Gastrocnemius medialis (tissue), 4 donors: ENCODE measurements around the gene SOCS7. TPM values are rescaled to one million over a fixed set of nuclear protein-coding genes. Genes with fewer than 3 reads are reported as not detected.

ENCODE experiments used
- ATAC-seq, 2 donors: fragments of 150-250 bp; one replicate each; pipeline ENCODE4 v1.9.1; 2016
- DNase-seq, 2 donors: peaks; one replicate each; pipeline ENCODE4 v3.0.0-alpha.2; 2019
- H3K27ac ChIP-seq, 4 donors: fragments of 200-600 bp; sonication (generic); 1 replicate in 1 of 4; 2 replicates in 3 of 4; pipeline ENCODE4 v1.5.1; 2016 to 2018; ENCODE audit warnings: mild to moderate bottlenecking in 2 of 4, moderate library complexity in 1 of 4
- H3K27me3 ChIP-seq, 3 donors: fragments of 200-600 bp; sonication (generic) in 2 of 3; 1 replicate in 1 of 3; 2 replicates in 2 of 3; pipeline versions ENCODE4 v1.5.1 to v1.6.0; 2016 to 2019; ENCODE audit warnings: mild to moderate bottlenecking in 1 of 3, moderate library complexity in 1 of 3
- H3K36me3 ChIP-seq, 2 donors: fragments of 200-600 bp; sonication (generic) in 1 of 2; one replicate each; pipeline ENCODE4 v1.5.1; 2017 to 2018
- H3K4me1 ChIP-seq, 2 donors: fragments of 200-600 bp; sonication (generic) in 1 of 2; one replicate each; pipeline ENCODE4 v1.5.1; 2016 to 2017; ENCODE audit warnings: mild to moderate bottlenecking in 2 of 2
- H3K4me3 ChIP-seq, 4 donors: fragments of 200-600 bp; sonication (generic) in 3 of 4; 1 replicate in 1 of 4; 2 replicates in 3 of 4; pipeline ENCODE4 v1.5.1; 2016 to 2019; ENCODE audit warnings: mild to moderate bottlenecking in 2 of 4
- H3K9me3 ChIP-seq, 3 donors: fragments of 200-600 bp; sonication (generic) in 2 of 3; 1 replicate in 1 of 3; 2 replicates in 2 of 3; pipeline ENCODE4 v1.5.1; 2016 to 2019
- CTCF ChIP-seq, 5 experiments: fragments of 450-650 bp in 3 of 5; fragments of 200-600 bp in 2 of 5; sonication (generic) in 2 of 5; IDR thresholded peaks in 4 of 5; conservative IDR thresholded peaks in 1 of 5; 1 replicate in 4 of 5; 2 replicates in 1 of 5; pipeline ENCODE4 v1.5.1; 2016 to 2019; ENCODE audit warnings: antibody characterized with exemption in 5 of 5, mild to moderate bottlenecking in 3 of 5, moderate library complexity in 3 of 5
- POLR2A ChIP-seq, 2 donors: fragments of 450-650 bp; IDR thresholded peaks; one replicate each; pipeline ENCODE4 v1.6.1; 2017; ENCODE audit warnings: antibody characterized with exemption in 2 of 2, mild to moderate bottlenecking in 2 of 2, moderate library complexity in 2 of 2
- in situ Hi-C, 4 donors: fragments of 200-750 bp; cut with MboI; loops; one replicate each; pipeline versions ENCODE4 v1.15.0 to v1.8.0; 2017; ENCODE audit warnings: low sequenced_read_pairs in 4 of 4
- intact Hi-C: fragments of 100-400 bp; cut with DNase I; formaldehyde crosslinking; loops from one replicate; pipeline ENCODE4 v1.15.1; 2023; ENCODE audit warnings: low total_unique reads
- total RNA-seq, 4 donors: library from RNA; depleted of rRNA; stranded (reverse); fragments of >200 nt; gene quantifications; one replicate each; pipeline versions ENCODE4 v1.1.0 to v1.2.3, GENCODE V29; 2016

The SOCS7 gene
- total RNA-seq, 4 donors from 2014 or later: 16.3 to 19.9 (median 19.5) TPM

- Histone ChIP-seq H3K9me3 (no peaks in the 10 kb centered on the region), H3K27ac (no peak overlapping the region), H3K36me3 (no peaks in the 10 kb centered on the region), H3K27me3 (no peaks in the 10 kb centered on the region), H3K4me3 (no peak overlapping the region), H3K4me1 (no peaks in the 10 kb centered on the region)
- intact Hi-C loops: no loop called here
- in situ Hi-C loops: no loop called here
- TF ChIP-seq POLR2A (IDR thresholded peaks at IDR 0.05) (no peak), CTCF (IDR thresholded peaks at IDR 0.05 in 4 of 5, conservative IDR thresholded peaks at IDR 0.05 in 1 of 5) (no peak)
- ATAC-seq (no peak), DNase-seq (no peak)
Measured at GRCh38 chr17:38338535-38338934, 13.1 kb upstream of the SOCS7 start.

DNA sequence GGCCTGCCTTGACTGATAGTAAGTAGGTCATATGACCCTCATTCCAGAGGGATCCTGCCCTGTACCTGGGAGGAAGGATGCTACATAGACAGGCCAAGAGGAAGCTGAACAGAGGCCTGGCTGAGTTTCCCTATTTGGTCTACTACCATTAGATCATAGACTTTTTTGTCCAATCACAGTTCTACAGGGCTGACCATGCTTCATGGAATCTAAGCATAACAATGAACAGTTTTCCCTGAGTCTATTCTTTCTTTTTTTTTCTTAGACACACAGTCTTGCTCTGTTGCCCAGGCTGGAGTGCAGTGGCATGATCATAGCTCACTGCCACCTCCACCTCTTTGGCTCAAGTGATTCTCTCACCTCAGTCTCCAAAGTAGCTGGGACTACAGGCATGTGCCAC, 11.8 kb upstream of the SOCS7 start:
- H3K9me3 ChIP-seq: no peaks in the 10 kb centered on the region
- ATAC-seq (no peak), DNase-seq (no peak)
- H3K27me3 ChIP-seq: no peaks in the 10 kb centered on the region
- intact Hi-C loops (no loop called here), in situ Hi-C loops (loop anchor here in 1 of 4 donors (5.0 kb wide), 1 partner anchor 77 kb away; no protein-coding TSS in a partner anchor)
- H3K27ac ChIP-seq: no peak overlapping the region
- H3K4me1 ChIP-seq: no peaks in the 10 kb centered on the region
- H3K36me3 ChIP-seq: no peaks in the 10 kb centered on the region
- H3K4me3 ChIP-seq: no peak overlapping the region
- TF ChIP-seq CTCF (IDR thresholded peaks at IDR 0.05 in 4 of 5, conservative IDR thresholded peaks at IDR 0.05 in 1 of 5) (no peak), POLR2A (IDR thresholded peaks at IDR 0.05) (no peak)

DNA sequence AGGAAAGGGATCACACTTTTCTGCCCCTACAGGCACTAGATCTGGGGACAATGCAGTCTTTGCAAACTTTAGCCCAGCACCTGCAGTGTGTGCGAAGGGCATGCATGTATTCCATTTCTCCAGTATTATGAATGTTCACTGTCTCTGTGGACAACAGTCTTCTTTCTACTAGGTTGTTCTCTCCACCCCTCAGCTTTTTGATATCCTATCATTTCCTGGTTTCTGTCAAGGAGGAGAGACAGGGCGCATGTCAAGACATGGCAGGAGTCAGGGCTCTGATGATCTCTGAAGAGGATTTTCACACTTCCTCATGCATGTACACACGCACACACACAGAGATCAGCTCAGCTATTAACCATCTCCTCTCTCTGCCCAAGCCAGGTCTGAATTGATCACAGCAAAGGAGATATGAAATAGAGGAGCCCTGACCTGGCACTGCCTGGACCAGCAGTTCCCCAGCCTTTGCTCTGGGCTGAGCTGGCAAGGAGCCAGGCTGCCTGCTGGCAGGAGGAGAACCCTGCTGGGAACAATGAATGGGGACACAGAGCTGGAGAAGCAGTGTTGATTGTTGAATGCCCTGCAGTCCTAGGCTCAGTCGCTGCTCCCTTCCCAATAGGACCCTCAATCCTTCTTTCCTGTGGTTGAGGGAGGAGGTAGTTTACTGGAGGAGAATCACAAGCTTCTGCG, 10.5 kb upstream of the SOCS7 start:
- ATAC-seq: no peak

DNA sequence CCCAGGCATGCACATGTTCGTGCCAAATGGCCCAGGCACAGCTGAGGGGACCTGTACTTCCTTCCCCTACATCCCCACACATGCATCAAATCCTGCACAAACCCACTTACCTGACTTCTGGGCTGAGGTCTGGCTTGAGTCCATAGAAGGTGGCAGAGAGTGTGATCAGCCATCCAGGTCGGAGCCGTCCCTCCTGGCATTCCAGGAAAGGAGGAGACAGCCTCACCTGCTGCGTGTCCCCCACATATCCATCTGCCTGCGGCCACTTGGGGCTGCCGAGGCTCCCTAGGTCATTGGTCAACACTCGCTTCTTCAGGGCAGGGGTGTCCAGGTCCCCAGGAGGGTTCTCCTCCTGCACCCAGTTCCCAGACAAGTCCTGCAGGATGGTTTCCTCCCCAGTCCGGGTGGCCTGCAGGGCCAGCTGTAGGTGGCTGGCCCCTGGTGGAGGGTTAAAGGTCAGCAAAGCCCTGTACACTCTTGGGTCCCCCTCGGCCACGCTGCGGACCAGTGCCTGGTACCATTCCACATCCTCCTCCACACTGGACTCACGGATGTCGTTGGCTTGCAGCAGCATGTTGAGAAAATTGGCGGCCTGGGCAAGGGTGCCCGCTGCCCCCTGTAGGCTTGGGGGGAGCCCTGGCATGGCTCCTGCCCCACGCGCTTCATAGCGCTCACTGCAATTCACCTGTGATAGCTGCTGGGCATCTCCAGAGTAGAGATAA, 8.6 kb upstream of the SOCS7 start:
- ATAC-seq: no peak
- no peak for DNase-seq
- no peaks in the 10 kb centered on the region for H3K4me1 ChIP-seq
- no peaks in the 10 kb centered on the region for H3K9me3 ChIP-seq
- no peaks in the 10 kb centered on the region for H3K27me3 ChIP-seq
- in situ Hi-C loops: loop anchor here in 1 of 4 donors (5.0 kb wide), 1 partner anchor 74 kb away; no protein-coding TSS in a partner anchor
- no peaks in the 10 kb centered on the region for H3K36me3 ChIP-seq
- intact Hi-C loops: no loop called here
- TF ChIP-seq CTCF (IDR thresholded peaks at IDR 0.05 in 4 of 5, conservative IDR thresholded peaks at IDR 0.05 in 1 of 5) (no peak), POLR2A (IDR thresholded peaks at IDR 0.05) (no peak)
- no peak overlapping the region for H3K4me3 ChIP-seq
- H3K27ac ChIP-seq: no peak overlapping the region

More for the DNA sequence above, 10.5 kb upstream of the SOCS7 start:
- in situ Hi-C loops (loop anchor here in 1 of 4 donors (5.0 kb wide), 1 partner anchor 76 kb away; no protein-coding TSS in a partner anchor), intact Hi-C loops (no loop called here)
- no peaks in the 10 kb centered on the region for H3K27me3 ChIP-seq
- no peaks in the 10 kb centered on the region for H3K9me3 ChIP-seq
- no peak overlapping the region for H3K4me3 ChIP-seq
- no peaks in the 10 kb centered on the region for H3K36me3 ChIP-seq
- DNase-seq: no peak
- H3K4me1 ChIP-seq: no peaks in the 10 kb centered on the region
- no peak overlapping the region for H3K27ac ChIP-seq
- no peak for TF ChIP-seq POLR2A (IDR thresholded peaks at IDR 0.05)
